IMR-90 (cell line): ENCODE results near the gene SSTR4. TPM values are rescaled to one million over a fixed set of nuclear protein-coding genes. Genes with fewer than 3 reads are reported as not detected.

ENCODE experiments used
- ATAC-seq: fragments of 200-7000 bp; cut with Tn5 transposase; 2 replicates; pipeline ENCODE4 v1.9.1; 2020; ENCODE audit warnings: low read depth, mild to moderate bottlenecking, moderate library complexity
- BruUV-seq: library from RNA; stranded (reverse); fragments of 400-500 nt; replicated peaks from 2 replicates; lab custom pipeline; 2021; lab: Mats Ljungman, UMichigan
- CTCF ChIA-PET: fragments of 300-600 bp; formaldehyde crosslinking; extraction: SDS; loops from one replicate; lab custom pipeline; 2021; ENCODE audit warnings: antibody characterized with exemption; lab: Yijun Ruan, JAX
- POLR2A ChIA-PET: fragments of 300-600 bp; sonication (Branson Sonifier 250); formaldehyde crosslinking; loops from one replicate; lab custom pipeline; 2022; ENCODE audit warnings: antibody characterized with exemption; ENCODE audit not compliant: unreplicated experiment; lab: Charles Lee
- DNase-seq: peaks from one replicate; pipeline ENCODE4 v3.0.0; 2013
- H2AFZ ChIP-seq: replicated peaks from 2 replicates; pipeline ENCODE3; 2013; ENCODE audit warnings: low read length, mild to moderate bottlenecking; ENCODE audit not compliant: poor library complexity
- H2AK5ac ChIP-seq: 2 replicates; pipeline ENCODE4 v1.6.1; 2013; ENCODE audit warnings: low read depth, low read length, inconsistent platforms
- H2AK9ac ChIP-seq: replicated peaks from 2 replicates; pipeline ENCODE3; 2013; ENCODE audit warnings: mild to moderate bottlenecking, low read depth, low read length, moderate library complexity; ENCODE audit not compliant: poor library complexity
- H2BK120ac ChIP-seq: 2 replicates; pipeline ENCODE4 v1.6.1; 2013; ENCODE audit warnings: low read depth, low read length, inconsistent platforms
- H2BK15ac ChIP-seq: 3 replicates; pipeline ENCODE4 v1.6.1; 2013; ENCODE audit warnings: low read depth, low read length, inconsistent platforms
- H2BK20ac ChIP-seq: 2 replicates; pipeline ENCODE4 v1.6.1; 2013; ENCODE audit warnings: low read depth, mild to moderate bottlenecking, inconsistent platforms, low read length, moderate library complexity
- H2BK5ac ChIP-seq: 2 replicates; pipeline ENCODE4 v1.6.1; 2013; ENCODE audit warnings: mild to moderate bottlenecking, low read depth, low read length, inconsistent platforms; ENCODE audit not compliant: poor library complexity, severe bottlenecking
- H3K14ac ChIP-seq: replicated peaks from 2 replicates; pipeline ENCODE4 v1.6.1; 2013; ENCODE audit warnings: low read depth, low read length, inconsistent platforms
- H3K18ac ChIP-seq: 2 replicates; pipeline ENCODE4 v1.6.1; 2013; ENCODE audit warnings: low read depth, low read length, control low read depth
- H3K23ac ChIP-seq: 2 replicates; pipeline ENCODE4 v1.6.1; 2013; ENCODE audit warnings: low read depth, low read length, inconsistent platforms
- H3K27ac ChIP-seq: 2 replicates; pipeline ENCODE4 v1.5.1; 2013; ENCODE audit warnings: mild to moderate bottlenecking, control low read depth, low read length; ENCODE audit not compliant: insufficient read depth
- H3K27me3 ChIP-seq: 2 replicates; pipeline ENCODE4 v1.6.1; 2013; ENCODE audit warnings: low read length; ENCODE audit not compliant: control insufficient read depth, insufficient read depth
- H3K36me3 ChIP-seq: 2 replicates; pipeline ENCODE4 v1.6.1; 2013; ENCODE audit warnings: low read length, mixed read lengths; ENCODE audit not compliant: control insufficient read depth, insufficient read depth
- H3K4ac ChIP-seq: 2 replicates; pipeline ENCODE4 v1.6.1; 2013; ENCODE audit warnings: low read depth, low read length, inconsistent platforms
- H3K4me1 ChIP-seq: 2 replicates; pipeline ENCODE4 v1.6.1; 2013; ENCODE audit warnings: low read length, mixed read lengths; ENCODE audit not compliant: control insufficient read depth, insufficient read depth
- H3K4me2 ChIP-seq: 2 replicates; pipeline ENCODE4 v1.6.1; 2013; ENCODE audit warnings: low read depth, mild to moderate bottlenecking, control low read depth, low read length, moderate library complexity
- H3K4me3 ChIP-seq: 2 replicates; pipeline ENCODE4 v1.5.1; 2013; ENCODE audit warnings: low read depth, mild to moderate bottlenecking, control low read depth, low read length, moderate library complexity; ENCODE audit not compliant: insufficient read depth
- H3K56ac ChIP-seq: 2 replicates; pipeline ENCODE4 v1.6.1; 2013; ENCODE audit warnings: low read length, inconsistent platforms; ENCODE audit not compliant: insufficient read depth; ENCODE audit errors: extremely low read depth
- H3K79me1 ChIP-seq, 2 experiments: 2 replicates each; pipeline ENCODE4 v1.6.1; 2013; ENCODE audit warnings: low read length in 2 of 2, inconsistent platforms in 1 of 2, low read depth in 1 of 2
- H3K9ac ChIP-seq: 2 replicates; pipeline ENCODE4 v1.6.1; 2013; ENCODE audit warnings: low read depth, low read length, control low read depth
- H3K9me1 ChIP-seq: 2 replicates; pipeline ENCODE4 v1.6.1; 2013; ENCODE audit warnings: low read length, inconsistent platforms; ENCODE audit not compliant: insufficient read depth
- H3K9me3 ChIP-seq: 2 replicates; pipeline ENCODE4 v1.6.1; 2013; ENCODE audit warnings: low read length; ENCODE audit not compliant: control insufficient read depth, insufficient read depth
- H4K20me1 ChIP-seq: 2 replicates; pipeline ENCODE4 v1.6.1; 2013; ENCODE audit warnings: low read length, inconsistent platforms; ENCODE audit not compliant: insufficient read depth
- H4K5ac ChIP-seq: 2 replicates; pipeline ENCODE4 v1.6.1; 2013; ENCODE audit warnings: mild to moderate bottlenecking, low read depth, low read length, control low read depth
- H4K8ac ChIP-seq, 2 experiments: 2 replicates each; pipeline ENCODE4 v1.6.1; 2013; ENCODE audit warnings: low read depth in 2 of 2, low read length in 2 of 2, control low read depth in 1 of 2, inconsistent platforms in 1 of 2
- H4K91ac ChIP-seq: 2 replicates; pipeline ENCODE4 v1.6.1; 2013; ENCODE audit warnings: low read depth, low read length, inconsistent platforms; ENCODE audit not compliant: insufficient read depth
- BHLHE40 ChIP-seq: fragments of 150-350 bp; IDR thresholded peaks from 2 replicates; pipeline ENCODE4 v1.6.1; 2016; ENCODE audit warnings: mild to moderate bottlenecking, low read depth, low read length
- CEBPB ChIP-seq: IDR thresholded peaks from 2 replicates; pipeline ENCODE4 v1.6.1; 2012; ENCODE audit warnings: low read depth, low read length, improper control_type of control experiment
- CHD1 ChIP-seq: IDR thresholded peaks from 2 replicates; pipeline ENCODE4 v1.6.1; 2012; ENCODE audit warnings: low read depth, low read length, improper control_type of control experiment
- CTCF ChIP-seq: conservative IDR thresholded peaks from 2 replicates; pipeline ENCODE4 v1.5.1; 2012; ENCODE audit warnings: mild to moderate bottlenecking, low read depth, low read length, improper control_type of control experiment
- ELK1 ChIP-seq: fragments of 150-350 bp; IDR thresholded peaks from 2 replicates; pipeline ENCODE4 v1.6.1; 2016; ENCODE audit warnings: low read depth, mild to moderate bottlenecking, low read length, moderate library complexity, borderline replicate concordance
- FOS ChIP-seq: fragments of 150-350 bp; IDR thresholded peaks from 2 replicates; pipeline ENCODE4 v1.6.1; 2016; ENCODE audit warnings: low read depth, low read length
- MAFK ChIP-seq: IDR thresholded peaks from 2 replicates; pipeline ENCODE4 v1.6.1; 2012; ENCODE audit warnings: low read depth, low read length, improper control_type of control experiment
- MAZ ChIP-seq: IDR thresholded peaks from 2 replicates; pipeline ENCODE4 v1.6.1; 2012; ENCODE audit warnings: low read depth, mild to moderate bottlenecking, low read length, improper control_type of control experiment, moderate library complexity, borderline replicate concordance
- MXI1 ChIP-seq: IDR thresholded peaks from 2 replicates; pipeline ENCODE4 v1.6.1; 2012; ENCODE audit warnings: low read depth, mild to moderate bottlenecking, low read length, moderate library complexity, borderline replicate concordance
- NFE2L2 ChIP-seq: fragments of 150-350 bp; IDR thresholded peaks from 2 replicates; pipeline ENCODE4 v1.6.1; 2016; ENCODE audit warnings: low read depth, mild to moderate bottlenecking, low read length
- POLR2A ChIP-seq: IDR thresholded peaks from 2 replicates; pipeline ENCODE4 v1.6.1; 2012; ENCODE audit warnings: mild to moderate bottlenecking, low read depth, low read length
- RAD21 ChIP-seq: IDR thresholded peaks from 2 replicates; pipeline ENCODE4 v1.6.1; 2012; ENCODE audit warnings: low read length, improper control_type of control experiment
- RCOR1 ChIP-seq: IDR thresholded peaks from 2 replicates; pipeline ENCODE4 v1.6.1; 2012; ENCODE audit warnings: mild to moderate bottlenecking, low read length, improper control_type of control experiment; ENCODE audit not compliant: insufficient replicate concordance
- RFX5 ChIP-seq: IDR thresholded peaks from 2 replicates; pipeline ENCODE4 v1.8.0; 2012; ENCODE audit warnings: low read depth, mild to moderate bottlenecking, low read length, moderate library complexity
- SMC3 ChIP-seq: fragments of 150-350 bp; IDR thresholded peaks from 2 replicates; pipeline ENCODE4 v1.6.1; 2016; ENCODE audit warnings: low read depth, mild to moderate bottlenecking, antibody characterized with exemption, low read length, moderate library complexity
- USF2 ChIP-seq: fragments of 150-350 bp; IDR thresholded peaks from 2 replicates; pipeline ENCODE4 v1.6.1; 2017; ENCODE audit warnings: mild to moderate bottlenecking, antibody characterized with exemption, low read length, low read depth
- WGBS, 2 experiments: methylation state at CpG; one replicate each; pipeline versions ENCODE4 v1.1.5 to v1.1.7; 2013; ENCODE audit warnings: missing lambda C conversion rate in 2 of 2; ENCODE audit not compliant: insufficient read length in 1 of 2; ENCODE audit errors: extremely low coverage in 2 of 2; 5-methylcytosine and 5-hydroxymethylcytosine counted together
- dilution Hi-C: fragments of 300-500 bp; cut with HindIII; formaldehyde crosslinking; loops from one replicate; pipeline ENCODE4 v1.14.3; 2018; ENCODE audit warnings: low sequenced_read_pairs; ENCODE audit not compliant: unreplicated experiment
- in situ Hi-C: fragments of 300-500 bp; cut with MboI; formaldehyde crosslinking; loops from 3 replicates; pipeline ENCODE4 v1.14.3; 2019; ENCODE audit warnings: low sequenced_read_pairs, inconsistent platforms, mixed read lengths
- intact Hi-C: fragments of 100-400 bp; cut with micrococcal nuclease; formaldehyde crosslinking; loops from 2 replicates; pipeline ENCODE4 v1.10.0; 2022
- polyA plus RNA-seq, 3 experiments: library from polyadenylated mRNA; depleted of rRNA; stranded (reverse); fragments of >200 nt; gene quantifications; 2 replicates each; pipeline ENCODE4 v1.2.3, GENCODE V29; 2012; ENCODE audit warnings: low replicate concordance in 1 of 3
- total RNA-seq: library from RNA; depleted of rRNA; stranded (reverse); fragments of >200 nt; gene quantifications from 2 replicates; pipeline ENCODE4 v1.2.3, GENCODE V29; 2012

The SSTR4 gene
- total and polyA plus RNA-seq, 2 of the 4 experiments (the other 2 are of a cell fraction) = not detected

- H2AK9ac ChIP-seq = no peak overlapping the region
- H4K91ac ChIP-seq = no peak overlapping the region
- WGBS, 2 experiments = no CpG with 5 or more reads among the region's 4 CpGs
- no peak overlapping the region for H3K9ac ChIP-seq
- H3K23ac ChIP-seq = no peak overlapping the region
- H2BK120ac ChIP-seq = no peak overlapping the region
- H3K36me3 ChIP-seq = no peaks in the 10 kb centered on the region
- H4K20me1 ChIP-seq = no peaks in the 10 kb centered on the region
- no peak overlapping the region for H2BK5ac ChIP-seq
- in situ Hi-C loops (no loop called here), dilution Hi-C loops (no loop called here), intact Hi-C loops (no loop called here)
- no peak overlapping the region for H2BK15ac ChIP-seq
- H3K27ac ChIP-seq = no peak overlapping the region
- no peaks in the 10 kb centered on the region for H3K4me1 ChIP-seq
- no peak overlapping the region for H3K14ac ChIP-seq
- no peak overlapping the region for H3K4ac ChIP-seq
- no peak overlapping the region for H2AK5ac ChIP-seq
- no peak for TF ChIP-seq BHLHE40
- no peak for TF ChIP-seq CHD1
- TF ChIP-seq MAZ = no peak
- no peak for TF ChIP-seq CEBPB
- TF ChIP-seq FOS = no peak
- TF ChIP-seq SMC3 = no peak
- no peak for TF ChIP-seq RCOR1
- no peak for TF ChIP-seq RFX5
- no peak for TF ChIP-seq RAD21
- TF ChIP-seq USF2 = no peak
- no peak for TF ChIP-seq MAFK
- no peak for TF ChIP-seq POLR2A
- no peak for TF ChIP-seq NFE2L2
- no peak for TF ChIP-seq CTCF
- TF ChIP-seq ELK1 = no peak
- no peak for TF ChIP-seq MXI1
- H2BK20ac ChIP-seq = no peak overlapping the region
- CTCF ChIA-PET = no interaction called here
- POLR2A ChIA-PET = no interaction called here
- no peak overlapping the region for H3K4me2 ChIP-seq
- DNase-seq (peak; percentile 13), ATAC-seq (no peak)
- no peaks in the 10 kb centered on the region for H3K79me1 ChIP-seq
- no peaks in the 10 kb centered on the region for H3K9me1 ChIP-seq
- no peak overlapping the region for H3K18ac ChIP-seq
- H3K27me3 ChIP-seq = peaks cover 4% of the 10 kb centered on the region
- H4K5ac ChIP-seq = no peak overlapping the region
- H2AFZ ChIP-seq = no peak overlapping the region
- H3K56ac ChIP-seq = no peak overlapping the region
- H3K9me3 ChIP-seq = no peaks in the 10 kb centered on the region
- BruUV-seq = no TSS peak
- H4K8ac ChIP-seq = no peak overlapping the region
- H3K4me3 ChIP-seq = no peak overlapping the region
These were observed 35.4 kb upstream of the SSTR4 start for GRCh38 chr20:22999756-23000155.
